Testis (tissue), 5 donors: ENCODE measurements around the gene SLC25A45. TPM values are rescaled to one million over a fixed set of nuclear protein-coding genes. Genes with fewer than 3 reads are reported as not detected.

Source experiments
- DNase-seq: peaks from one replicate; pipeline ENCODE4 v3.0.0-alpha.2; 2019
- H3K27ac ChIP-seq, 2 donors: fragments of 200-600 bp; sonication (generic); one replicate each; pipeline ENCODE4 v1.5.1; 2019
- H3K27me3 ChIP-seq: fragments of 200-600 bp; sonication (generic); one replicate; pipeline ENCODE4 v1.5.1; 2019
- H3K36me3 ChIP-seq: fragments of 200-600 bp; sonication (generic); one replicate; pipeline ENCODE4 v1.5.1; 2017; ENCODE audit warnings: low read depth; ENCODE audit errors: missing control alignments
- H3K4me1 ChIP-seq: fragments of 200-600 bp; sonication (generic); one replicate; pipeline ENCODE4 v1.5.1; 2019
- H3K4me3 ChIP-seq, 2 donors: fragments of 200-600 bp; sonication (generic); one replicate each; pipeline ENCODE4 v1.5.1; 2017 to 2019
- H3K9me3 ChIP-seq: fragments of 200-600 bp; sonication (generic); one replicate; pipeline ENCODE4 v1.5.1; 2017
- POLR2A ChIP-seq: fragments of 450-650 bp; IDR thresholded peaks from one replicate; pipeline ENCODE4 v1.6.1; 2017; ENCODE audit warnings: antibody characterized with exemption, mild to moderate bottlenecking, moderate library complexity
- WGBS, 2 donors: methylation state at CpG; one replicate each; pipeline ENCODE4 v1.1.5; 2018; 5-methylcytosine and 5-hydroxymethylcytosine counted together
- intact Hi-C: fragments of 100-400 bp; cut with DNase I; formaldehyde crosslinking; loops from one replicate; pipeline ENCODE4 v1.15.1; 2023; ENCODE audit warnings: low total_unique reads
- long read RNA-seq, 2 donors: transcript quantifications; one replicate each; lab custom pipeline, GENCODE V29; 2026
- polyA plus RNA-seq: library from polyadenylated mRNA; stranded (reverse); fragments of 350-450 nt; fragmentation: Illumina TruSeq; extraction: RNeasy Lipid Tissue Mini Kit (QIAGEN cat#74804); gene quantifications from one replicate; pipeline ENCODE4 v1.2.3, GENCODE V29; 2014; ENCODE audit warnings: low read depth, low replicate concordance; ENCODE audit not compliant: insufficient read depth
- total RNA-seq, 2 donors: library from RNA; depleted of rRNA; stranded (reverse); fragments of >200 nt; gene quantifications; one replicate each; pipeline ENCODE4 v1.2.3, GENCODE V29; 2016
- TF ChIP-seq, protein P1 (sequence below), 3 experiments: fragments of 450-650 bp in 2 of 3; fragments of 200-600 bp in 1 of 3; sonication (generic) in 1 of 3; IDR thresholded peaks; one replicate each; pipeline ENCODE4 v1.5.1; 2016 to 2019; ENCODE audit warnings: antibody characterized with exemption in 3 of 3, mild to moderate bottlenecking in 2 of 3, moderate library complexity in 1 of 3

Gene SLC25A45, protein sequence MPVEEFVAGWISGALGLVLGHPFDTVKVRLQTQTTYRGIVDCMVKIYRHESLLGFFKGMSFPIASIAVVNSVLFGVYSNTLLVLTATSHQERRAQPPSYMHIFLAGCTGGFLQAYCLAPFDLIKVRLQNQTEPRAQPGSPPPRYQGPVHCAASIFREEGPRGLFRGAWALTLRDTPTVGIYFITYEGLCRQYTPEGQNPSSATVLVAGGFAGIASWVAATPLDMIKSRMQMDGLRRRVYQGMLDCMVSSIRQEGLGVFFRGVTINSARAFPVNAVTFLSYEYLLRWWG
- 10 to 100 TPM; 10.1 to 10.6 TPM for total RNA-seq
- polyA plus RNA-seq = 8.0 TPM
- long read RNA-seq, donor 1, partial matches to known transcripts = 0 of 1 reads
- long read RNA-seq, donor 1, other reads (novel, unspliced or antisense) = 0 of 1 reads
- long read RNA-seq, donor 2, partial matches to known transcripts = 0 of 1 reads
- long read RNA-seq, donor 2, other reads (novel, unspliced or antisense) = 0 of 1 reads

DNA sequence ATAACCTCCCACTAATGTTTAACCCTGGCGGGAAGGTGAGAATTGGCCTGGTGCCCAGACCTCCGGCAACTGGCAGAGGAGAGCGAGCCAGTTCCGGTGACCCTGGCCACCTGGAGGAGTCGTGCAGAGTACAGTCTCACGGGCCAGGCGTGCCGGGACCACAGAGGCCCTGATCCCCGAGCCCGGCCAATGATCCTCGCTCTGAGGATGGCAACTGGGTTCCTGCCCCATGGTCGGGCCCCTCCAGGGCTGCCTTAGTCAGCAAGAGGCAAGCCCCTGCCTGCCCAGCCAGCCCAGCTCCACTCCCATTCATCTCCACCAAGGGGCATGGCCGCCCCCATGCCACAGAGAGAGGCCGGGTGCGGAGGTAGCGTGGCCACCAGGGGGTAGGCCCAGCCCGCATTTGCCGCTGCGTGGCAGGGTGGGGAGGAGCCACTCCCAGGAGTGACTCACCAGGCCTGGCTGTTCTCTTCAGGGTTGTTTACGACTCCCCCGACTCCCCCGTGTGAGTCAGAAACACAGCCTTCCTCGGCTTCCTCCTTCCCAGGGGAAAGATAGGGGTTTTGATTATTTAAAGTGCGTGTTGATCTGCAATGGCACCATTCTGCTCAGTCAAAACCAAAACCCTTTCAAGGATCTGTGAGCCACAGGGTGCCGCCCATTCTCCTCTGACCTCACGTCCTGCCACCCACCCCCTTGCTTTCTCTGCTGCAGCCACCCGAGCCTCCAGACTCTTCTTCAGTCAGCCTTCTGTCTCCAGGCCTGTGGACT lies at the start of gene SLC25A45:
Gene SLC25A45 (minus strand): TSS at position 614 of the 771 bp plus-strand sequence. CDS start 695 bp downstream, outside the sequence.
- no peaks in the 10 kb centered on the region for H3K36me3 ChIP-seq
- 14 to 27% methylated on average over 10 to 13 of the region's 27 CpGs for WGBS, 2 donors
- intact Hi-C loops = no loop called here
- H3K27me3 ChIP-seq = no peaks in the 10 kb centered on the region
- peaks cover 20% of the 10 kb centered on the region for H3K4me1 ChIP-seq
- TF ChIP-seq POLR2A = no peak
- TF ChIP-seq, protein P1, sequence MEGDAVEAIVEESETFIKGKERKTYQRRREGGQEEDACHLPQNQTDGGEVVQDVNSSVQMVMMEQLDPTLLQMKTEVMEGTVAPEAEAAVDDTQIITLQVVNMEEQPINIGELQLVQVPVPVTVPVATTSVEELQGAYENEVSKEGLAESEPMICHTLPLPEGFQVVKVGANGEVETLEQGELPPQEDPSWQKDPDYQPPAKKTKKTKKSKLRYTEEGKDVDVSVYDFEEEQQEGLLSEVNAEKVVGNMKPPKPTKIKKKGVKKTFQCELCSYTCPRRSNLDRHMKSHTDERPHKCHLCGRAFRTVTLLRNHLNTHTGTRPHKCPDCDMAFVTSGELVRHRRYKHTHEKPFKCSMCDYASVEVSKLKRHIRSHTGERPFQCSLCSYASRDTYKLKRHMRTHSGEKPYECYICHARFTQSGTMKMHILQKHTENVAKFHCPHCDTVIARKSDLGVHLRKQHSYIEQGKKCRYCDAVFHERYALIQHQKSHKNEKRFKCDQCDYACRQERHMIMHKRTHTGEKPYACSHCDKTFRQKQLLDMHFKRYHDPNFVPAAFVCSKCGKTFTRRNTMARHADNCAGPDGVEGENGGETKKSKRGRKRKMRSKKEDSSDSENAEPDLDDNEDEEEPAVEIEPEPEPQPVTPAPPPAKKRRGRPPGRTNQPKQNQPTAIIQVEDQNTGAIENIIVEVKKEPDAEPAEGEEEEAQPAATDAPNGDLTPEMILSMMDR (IDR thresholded peaks at IDR 0.05) = peak; percentile 78 to 95 (median 94)
- H3K27ac ChIP-seq = peak within 1 kb of the TSS; percentile 93 to 95
- DNase-seq = peak; percentile 92
- H3K4me3 ChIP-seq = peak within 1 kb of the TSS; percentile 13 to 24
- H3K9me3 ChIP-seq = no peaks in the 10 kb centered on the region

GRCh38 chr11:65431451-65432099 lies 49.1 kb upstream of the SLC25A45 start:
- no peaks in the 10 kb centered on the region for H3K27me3 ChIP-seq
- H3K4me3 ChIP-seq = no peak overlapping the region
- H3K9me3 ChIP-seq = no peaks in the 10 kb centered on the region
- intact Hi-C loops = no loop called here
- WGBS, 2 donors = 40 to 41% methylated on average over 4 of the region's 4 CpGs
- peak; percentile 12 for DNase-seq
- no peak for TF ChIP-seq POLR2A
- TF ChIP-seq, protein P1 (IDR thresholded peaks at IDR 0.05) = no peak
- H3K36me3 ChIP-seq = no peaks in the 10 kb centered on the region
- H3K27ac ChIP-seq = peak overlapping the region in 1 of 2 donors; percentile 96
- H3K4me1 ChIP-seq = peaks cover 43% of the 10 kb centered on the region

DNA sequence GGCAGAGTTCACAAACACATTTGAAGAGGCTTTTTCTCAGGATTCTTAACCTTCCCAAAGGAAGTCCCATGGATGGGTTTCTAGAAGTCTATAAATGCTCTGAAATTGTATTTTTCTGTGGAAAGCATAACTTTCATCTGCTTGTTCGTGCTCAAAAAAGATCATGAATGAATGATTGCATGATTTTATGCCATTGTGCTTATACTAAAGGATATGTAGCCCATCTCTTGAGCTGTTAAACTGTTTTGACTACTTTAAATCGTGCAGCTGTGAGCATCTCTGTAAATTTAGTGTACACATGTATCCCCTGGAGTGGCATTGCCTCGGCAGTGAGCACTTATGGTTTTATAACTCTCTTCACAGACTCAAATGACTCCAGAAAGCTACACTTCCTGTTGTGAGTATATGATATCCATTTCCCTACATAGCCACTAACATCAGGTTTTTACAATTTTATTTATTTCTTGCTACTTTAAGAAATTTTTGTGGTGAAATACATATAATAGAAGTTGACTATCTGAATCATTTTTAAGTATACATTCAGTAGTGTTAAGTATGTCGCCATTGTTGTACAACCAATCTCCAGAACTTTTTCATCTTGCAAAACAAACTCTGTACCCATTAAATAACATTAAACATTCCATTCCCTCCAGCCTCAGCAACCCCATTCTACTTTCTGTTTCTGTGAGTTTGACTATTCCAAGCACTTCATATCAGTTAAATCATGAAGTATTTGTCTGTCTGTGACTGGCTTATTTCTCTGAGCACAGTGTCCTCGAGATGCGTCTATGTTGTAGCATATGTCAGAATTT lies 48.2 kb upstream of the SLC25A45 start:
- Histone ChIP-seq H3K27me3 (no peaks in the 10 kb centered on the region), H3K27ac (peak overlapping the region; percentile 42 to 96), H3K36me3 (no peaks in the 10 kb centered on the region), H3K4me3 (no peak overlapping the region), H3K9me3 (no peaks in the 10 kb centered on the region), H3K4me1 (peaks cover 43% of the 10 kb centered on the region)
- TF ChIP-seq, protein P1 (IDR thresholded peaks at IDR 0.05) = no peak
- TF ChIP-seq POLR2A = no peak
- WGBS, 2 donors = 29 to 47% methylated on average over 6 of the region's 6 CpGs
- intact Hi-C loops = no loop called here
- DNase-seq = peak; percentile 16

DNA sequence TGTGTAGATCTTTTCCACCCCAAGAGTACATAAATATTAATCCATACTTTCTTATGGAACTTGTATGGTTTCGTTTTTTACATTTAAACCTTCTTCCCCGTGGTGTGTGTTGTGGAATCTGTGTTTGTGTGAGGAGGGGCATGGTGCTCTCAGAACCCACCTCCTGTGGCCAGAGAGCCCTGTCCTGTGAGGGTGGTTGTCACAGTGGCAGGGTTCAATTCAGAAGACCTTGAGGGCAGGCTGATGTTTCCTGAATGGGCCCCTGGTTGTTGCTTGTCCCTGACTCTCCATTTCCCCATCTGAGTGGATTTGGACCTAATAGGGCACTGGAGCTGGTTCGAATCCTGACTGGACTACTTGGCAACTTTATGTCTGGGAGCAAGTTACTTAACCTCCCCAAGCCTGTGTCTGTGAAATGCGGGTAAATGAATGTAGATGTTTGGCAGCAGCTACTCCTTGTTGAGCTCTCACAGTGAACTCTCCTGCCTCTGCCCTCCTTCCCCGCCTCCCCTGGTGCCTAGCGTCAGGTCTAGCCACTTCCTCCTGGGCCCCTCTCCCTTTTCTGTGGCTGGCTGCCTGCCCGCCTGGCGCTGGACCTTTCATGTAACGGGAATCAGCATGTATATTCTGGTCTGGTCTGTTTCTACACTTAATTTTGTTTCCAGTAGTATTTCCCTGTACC lies 47.4 kb upstream of the SLC25A45 start:
- no peaks in the 10 kb centered on the region for H3K9me3 ChIP-seq
- intact Hi-C loops = no loop called here
- H3K27ac ChIP-seq = peak overlapping the region; percentile 42 to 96
- no peaks in the 10 kb centered on the region for H3K27me3 ChIP-seq
- H3K4me1 ChIP-seq = peaks cover 36% of the 10 kb centered on the region
- no peak overlapping the region for H3K4me3 ChIP-seq
- no peaks in the 10 kb centered on the region for H3K36me3 ChIP-seq
- WGBS, 2 donors = 34% methylated on average over 9 of the region's 9 CpGs
- DNase-seq = peak; percentile 64
- TF ChIP-seq POLR2A = no peak
- TF ChIP-seq, protein P1 (IDR thresholded peaks at IDR 0.05) = peak in 1 of 3 experiments; percentile 10
